CD8-positive, alpha-beta memory T cell (primary cell): ENCODE data around the gene ZFP62. TPM values are rescaled to one million over a fixed set of nuclear protein-coding genes. Genes with fewer than 3 reads are reported as not detected.

Experiments
- CTCF ChIA-PET: fragments of 350-600 bp; sonication (Branson Sonifier 250); formaldehyde crosslinking; loops from one replicate; lab custom pipeline; 2021; ENCODE audit warnings: antibody characterized with exemption; lab: Charles Lee
- POLR2A ChIA-PET: fragments of 350-600 bp; sonication (Branson Sonifier 250); formaldehyde crosslinking; loops from one replicate; lab custom pipeline; 2021; ENCODE audit warnings: antibody characterized with exemption; lab: Charles Lee
- DNase-seq, 5 donors: peaks; one replicate each; pipeline versions ENCODE4 v3.0.0 to v3.0.0-alpha.2; 2020 to 2022; ENCODE audit warnings: mixed read lengths in 1 of 5
- H3K27ac ChIP-seq: one replicate; pipeline ENCODE4 v1.7.0; 2013; ENCODE audit warnings: low read depth, mild to moderate bottlenecking, low read length, moderate library complexity
- H3K27me3 ChIP-seq: 2 replicates; pipeline ENCODE4 v1.7.0; 2013; ENCODE audit warnings: low read length, mild to moderate bottlenecking; ENCODE audit not compliant: insufficient read depth, poor library complexity, severe bottlenecking
- H3K36me3 ChIP-seq: 2 replicates; pipeline ENCODE4 v1.7.0; 2013; ENCODE audit warnings: mild to moderate bottlenecking, low read length, moderate library complexity; ENCODE audit not compliant: insufficient read depth
- H3K4me1 ChIP-seq: 2 replicates; pipeline ENCODE4 v1.7.0; 2013; ENCODE audit warnings: mild to moderate bottlenecking, low read length, moderate library complexity; ENCODE audit not compliant: insufficient read depth
- H3K4me3 ChIP-seq: 2 replicates; pipeline ENCODE4 v1.7.0; 2013; ENCODE audit warnings: mild to moderate bottlenecking, low read length
- H3K9me3 ChIP-seq: 2 replicates; pipeline ENCODE4 v1.7.0; 2013; ENCODE audit warnings: mild to moderate bottlenecking, low read length
- H3K27ac Mint-ChIP-seq, 8 donors: one replicate each; pipeline ENCODE4 v1.8.0; 2020 to 2021; ENCODE audit warnings: mixed read lengths in 8 of 8, mild to moderate bottlenecking in 6 of 8, inconsistent platforms in 3 of 8, moderate library complexity in 3 of 8
- H3K27me3 Mint-ChIP-seq, 2 donors: one replicate each; pipeline ENCODE4 v1.8.0; 2020 to 2021; ENCODE audit warnings: mixed read lengths in 2 of 2, mild to moderate bottlenecking in 1 of 2, moderate library complexity in 1 of 2
- H3K36me3 Mint-ChIP-seq, 3 donors: one replicate each; pipeline ENCODE4 v1.8.0; 2020 to 2021; ENCODE audit warnings: mixed read lengths in 3 of 3, inconsistent platforms in 1 of 3, mild to moderate bottlenecking in 1 of 3
- H3K4me1 Mint-ChIP-seq, 3 donors: one replicate each; pipeline ENCODE4 v1.8.0; 2020 to 2021; ENCODE audit warnings: mixed read lengths in 3 of 3, inconsistent platforms in 1 of 3, mild to moderate bottlenecking in 1 of 3
- H3K4me3 Mint-ChIP-seq, 7 donors: one replicate each; pipeline ENCODE4 v1.8.0; 2020 to 2021; ENCODE audit warnings: mixed read lengths in 7 of 7, mild to moderate bottlenecking in 6 of 7, moderate library complexity in 4 of 7, inconsistent platforms in 2 of 7
- H3K9me3 Mint-ChIP-seq, 5 donors: one replicate each; pipeline ENCODE4 v1.8.0; 2020 to 2022; ENCODE audit warnings: mixed read lengths in 5 of 5, mild to moderate bottlenecking in 3 of 5, moderate library complexity in 2 of 5, inconsistent platforms in 1 of 5
- polyA plus RNA-seq: library from polyadenylated mRNA; unstranded; fragments of 300-500 nt; fragmentation: Illumina TruSeq; gene quantifications from one replicate; pipeline ENCODE4 v1.2.3, GENCODE V29; 2021
- total RNA-seq, 2 experiments: library from RNA; stranded (reverse); gene quantifications; one replicate each; pipeline ENCODE4 v1.2.3, GENCODE V29; 2021

The ZFP62 gene
- total and polyA plus RNA-seq, 3 experiments from 2014 or later = 20.1 to 34.1 (median 27.6) TPM

DNA sequence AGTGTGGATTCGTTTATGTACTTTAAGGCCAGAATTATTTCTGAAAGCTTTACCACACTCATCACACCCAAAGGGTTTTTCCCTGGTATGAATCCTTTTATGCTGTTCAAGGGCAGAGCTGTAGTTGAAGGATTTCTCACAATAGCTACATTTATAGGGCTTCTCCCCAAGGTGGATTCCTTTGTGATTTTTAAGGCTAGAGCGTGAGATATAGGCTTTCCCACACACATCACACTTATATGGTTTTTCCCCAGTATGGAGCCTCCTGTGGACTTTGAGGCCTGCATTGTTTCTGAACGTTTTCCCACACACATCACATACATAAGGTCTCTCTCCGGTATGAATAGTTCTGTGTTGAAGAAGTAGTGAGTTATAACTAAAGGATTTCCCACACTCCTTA is 11.2 kb downstream of the ZFP62 start:
- POLR2A ChIA-PET = interaction anchor here (0.6 to 1.9 kb wide), 2 partner anchors 8 to 18 kb away, joined by 4 to 6 read pairs; no protein-coding TSS in a partner anchor
- Histone ChIP-seq H3K4me1 (no peaks in the 10 kb centered on the region), H3K27ac (no peak overlapping the region), H3K4me3 (no peak overlapping the region), H3K36me3 (peaks cover 26% of the 10 kb centered on the region), H3K9me3 (peaks cover 25% of the 10 kb centered on the region), H3K27me3 (no peaks in the 10 kb centered on the region)
- Mint-ChIP-seq H3K27ac (no peak overlapping the region), H3K9me3 (peaks cover 13 to 34% (median 30%) of the 10 kb centered on the region in 5 donors), H3K4me3 (no peak overlapping the region), H3K36me3 (peaks cover 43 to 66% (median 65%) of the 10 kb centered on the region in 3 donors), H3K4me1 (peaks cover 12 to 24% (median 18%) of the 10 kb centered on the region in 3 donors), H3K27me3 (peaks cover 0 to 2% of the 10 kb centered on the region in 2 donors)
- CTCF ChIA-PET = interaction anchor here (0.8 to 1.4 kb wide), 2 partner anchors 11 to 19 kb away, joined by 3 read pairs; no protein-coding TSS in a partner anchor
- DNase-seq = no peak

DNA sequence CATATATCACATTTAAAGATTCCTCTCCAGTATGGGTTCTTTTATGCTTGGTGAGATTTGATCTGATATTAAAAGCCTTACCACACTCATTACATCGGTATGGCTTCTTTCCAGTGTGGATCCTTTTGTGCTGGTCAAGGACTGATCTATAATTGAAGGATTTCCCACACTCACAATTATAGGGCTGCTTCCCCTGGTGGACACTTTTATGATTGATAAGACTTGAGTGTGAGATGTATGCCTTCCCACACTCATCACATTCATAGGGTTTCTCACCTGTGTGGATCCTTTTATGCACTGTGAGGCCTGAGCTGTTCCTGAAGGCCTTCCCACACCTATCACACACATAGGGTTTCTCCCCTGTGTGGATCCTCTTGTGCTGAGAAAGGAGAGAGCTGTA is 12.2 kb downstream of the ZFP62 start:
- peaks cover 8 to 14% (median 13%) of the 10 kb centered on the region in 3 donors for H3K4me1 Mint-ChIP-seq
- peaks cover 25% of the 10 kb centered on the region for H3K36me3 ChIP-seq
- peaks cover 13 to 34% (median 30%) of the 10 kb centered on the region in 5 donors for H3K9me3 Mint-ChIP-seq
- no peak overlapping the region for H3K4me3 Mint-ChIP-seq
- no peak overlapping the region for H3K27ac ChIP-seq
- H3K27me3 ChIP-seq = no peaks in the 10 kb centered on the region
- H3K4me1 ChIP-seq = no peaks in the 10 kb centered on the region
- peaks cover 36 to 65% (median 60%) of the 10 kb centered on the region in 3 donors for H3K36me3 Mint-ChIP-seq
- DNase-seq = no peak
- ChIA-PET POLR2A (no interaction called here), CTCF (no interaction called here)
- peaks cover 25% of the 10 kb centered on the region for H3K9me3 ChIP-seq
- peaks cover 0 to 2% of the 10 kb centered on the region in 2 donors for H3K27me3 Mint-ChIP-seq
- no peak overlapping the region for H3K4me3 ChIP-seq
- peak overlapping the region in 1 of 8 donors; percentile 2 for H3K27ac Mint-ChIP-seq

DNA sequence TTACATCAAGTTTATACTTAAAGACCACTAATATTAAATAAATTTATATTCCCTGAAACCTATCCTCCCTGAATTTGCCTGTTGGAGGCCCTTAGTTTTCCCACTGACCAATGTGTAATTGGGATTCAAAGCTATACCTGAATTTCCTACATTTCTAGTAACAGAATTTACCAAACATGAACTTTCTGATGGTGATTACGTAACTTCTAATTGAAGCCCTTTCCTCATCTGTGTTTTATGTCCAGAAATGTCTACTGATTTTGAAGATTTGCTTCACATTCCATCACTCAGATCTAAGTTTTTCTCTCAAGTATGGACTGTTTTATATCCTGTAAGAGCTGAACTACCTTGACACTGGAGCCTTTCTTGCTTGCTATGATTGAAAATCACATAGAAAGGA is 12.8 kb downstream of the ZFP62 start:
- peaks cover 13 to 34% (median 30%) of the 10 kb centered on the region in 5 donors for H3K9me3 Mint-ChIP-seq
- Histone ChIP-seq H3K27me3 (no peaks in the 10 kb centered on the region), H3K4me1 (no peaks in the 10 kb centered on the region), H3K36me3 (peaks cover 25% of the 10 kb centered on the region), H3K4me3 (no peak overlapping the region), H3K9me3 (peaks cover 25% of the 10 kb centered on the region), H3K27ac (no peak overlapping the region)
- H3K27me3 Mint-ChIP-seq = peaks cover 0 to 2% of the 10 kb centered on the region in 2 donors
- no peak overlapping the region for H3K4me3 Mint-ChIP-seq
- no peak overlapping the region for H3K27ac Mint-ChIP-seq
- ChIA-PET POLR2A (no interaction called here), CTCF (no interaction called here)
- peaks cover 36 to 65% (median 59%) of the 10 kb centered on the region in 3 donors for H3K36me3 Mint-ChIP-seq
- no peak for DNase-seq
- peaks cover 3 to 12% (median 9%) of the 10 kb centered on the region in 3 donors for H3K4me1 Mint-ChIP-seq

DNA sequence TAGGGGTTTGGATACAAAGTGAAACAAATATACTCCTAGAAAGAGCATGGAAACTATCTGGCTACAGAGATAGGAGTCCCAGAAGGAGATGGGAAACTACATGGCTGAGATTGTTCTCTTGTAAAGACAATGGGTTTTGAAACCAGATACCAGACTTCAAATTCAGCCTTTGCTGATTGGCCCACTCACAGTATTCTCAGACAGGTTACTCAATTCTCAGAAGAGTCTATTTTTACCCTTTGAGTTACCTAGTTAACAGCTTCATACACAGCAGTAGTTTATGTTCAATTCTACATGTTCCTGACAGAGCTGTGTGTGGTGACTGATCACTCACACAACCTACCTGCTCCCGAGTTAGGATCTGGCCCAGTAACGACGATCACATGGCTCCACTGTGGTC is 14.1 kb downstream of the ZFP62 start:
- POLR2A ChIA-PET = interaction anchor here (0.5 kb wide), 1 partner anchor 42 kb away, joined by 3 read pairs; no protein-coding TSS in a partner anchor
- Mint-ChIP-seq H3K36me3 (peaks cover 30 to 58% (median 52%) of the 10 kb centered on the region in 3 donors), H3K4me3 (no peak overlapping the region), H3K4me1 (peaks cover 0 to 4% (median 3%) of the 10 kb centered on the region in 3 donors), H3K27me3 (peaks cover 0 to 2% of the 10 kb centered on the region in 2 donors), H3K27ac (no peak overlapping the region), H3K9me3 (peaks cover 13 to 34% (median 30%) of the 10 kb centered on the region in 5 donors)
- CTCF ChIA-PET = interaction anchor here (1.6 kb wide), 1 partner anchor 14 kb away, joined by 3 read pairs; the partner anchor contains the start of gene ZFP62
- Histone ChIP-seq H3K27me3 (no peaks in the 10 kb centered on the region), H3K4me3 (no peak overlapping the region), H3K27ac (no peak overlapping the region), H3K36me3 (peaks cover 25% of the 10 kb centered on the region), H3K9me3 (peaks cover 25% of the 10 kb centered on the region), H3K4me1 (no peaks in the 10 kb centered on the region)
- no peak for DNase-seq

DNA sequence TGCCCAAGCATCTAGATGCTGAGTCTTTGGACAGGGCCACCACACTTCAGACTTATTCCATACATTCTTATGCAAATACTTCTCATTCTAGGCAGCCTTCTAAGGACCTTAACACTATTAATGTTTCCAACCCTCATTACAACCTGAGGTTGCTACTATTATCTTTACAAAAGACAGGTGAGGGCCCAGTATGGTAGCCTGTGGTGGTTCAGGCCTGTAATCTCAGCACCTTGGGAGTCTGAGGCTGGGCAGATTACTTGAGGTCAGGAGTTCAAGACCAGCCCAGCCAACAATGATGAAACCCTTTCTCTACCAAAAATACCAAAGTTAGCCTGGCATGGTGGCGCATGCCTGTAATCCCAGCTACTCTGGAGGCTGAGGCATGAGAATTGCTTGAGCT is 16.2 kb downstream of the ZFP62 start:
- H3K9me3 Mint-ChIP-seq = peaks cover 0 to 19% (median 15%) of the 10 kb centered on the region in 5 donors
- ChIA-PET POLR2A (no interaction called here), CTCF (interaction anchor here (1.2 to 1.4 kb wide), 2 partner anchors 8 to 22 kb away, joined by 3 read pairs; no protein-coding TSS in a partner anchor)
- H3K36me3 ChIP-seq = peaks cover 7% of the 10 kb centered on the region
- no peaks in the 10 kb centered on the region for H3K27me3 ChIP-seq
- H3K9me3 ChIP-seq = peaks cover 11% of the 10 kb centered on the region
- H3K4me1 ChIP-seq = no peaks in the 10 kb centered on the region
- no peak overlapping the region for H3K27ac ChIP-seq
- no peak for DNase-seq
- H3K27ac Mint-ChIP-seq = no peak overlapping the region
- peaks cover 0 to 2% of the 10 kb centered on the region in 2 donors for H3K27me3 Mint-ChIP-seq
- H3K36me3 Mint-ChIP-seq = peaks cover 11 to 39% (median 31%) of the 10 kb centered on the region in 3 donors
- H3K4me3 ChIP-seq = no peak overlapping the region
- H3K4me3 Mint-ChIP-seq = no peak overlapping the region
- H3K4me1 Mint-ChIP-seq = peaks cover 0 to 4% (median 3%) of the 10 kb centered on the region in 3 donors

DNA sequence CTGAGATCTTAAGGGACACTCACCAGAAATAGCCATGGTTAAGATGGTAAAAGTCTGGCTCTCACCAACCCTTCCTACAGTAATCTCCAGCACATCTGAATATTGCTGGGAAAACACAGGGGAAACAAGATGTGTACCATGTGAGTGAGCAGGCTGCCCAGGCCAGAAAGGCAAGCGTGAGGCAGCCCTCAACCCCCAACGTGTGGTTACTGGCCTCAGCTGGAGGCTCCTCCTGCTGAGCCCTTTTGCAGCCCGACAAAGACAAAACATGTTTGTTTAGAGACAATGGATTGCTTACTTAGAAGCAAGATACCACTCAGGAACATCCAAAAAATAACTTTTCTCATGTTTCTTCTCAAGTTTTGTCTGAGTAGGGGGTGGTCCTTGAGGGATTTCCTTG is 16.6 kb downstream of the ZFP62 start:
- ChIA-PET CTCF (interaction anchor here (1.2 kb wide), 1 partner anchor 22 kb away, joined by 3 read pairs; no protein-coding TSS in a partner anchor), POLR2A (no interaction called here)
- peaks cover 3% of the 10 kb centered on the region for H3K36me3 ChIP-seq
- no peak overlapping the region for H3K27ac ChIP-seq
- peaks cover 7% of the 10 kb centered on the region for H3K9me3 ChIP-seq
- peaks cover 0 to 17% (median 10%) of the 10 kb centered on the region in 5 donors for H3K9me3 Mint-ChIP-seq
- H3K27ac Mint-ChIP-seq = no peak overlapping the region
- peaks cover 8 to 35% (median 27%) of the 10 kb centered on the region in 3 donors for H3K36me3 Mint-ChIP-seq
- no peak overlapping the region for H3K4me3 Mint-ChIP-seq
- H3K4me1 ChIP-seq = no peaks in the 10 kb centered on the region
- DNase-seq = no peak
- H3K4me1 Mint-ChIP-seq = peaks cover 0 to 4% (median 3%) of the 10 kb centered on the region in 3 donors
- H3K4me3 ChIP-seq = no peak overlapping the region
- H3K27me3 ChIP-seq = no peaks in the 10 kb centered on the region
- H3K27me3 Mint-ChIP-seq = peaks cover 0 to 2% of the 10 kb centered on the region in 2 donors

DNA sequence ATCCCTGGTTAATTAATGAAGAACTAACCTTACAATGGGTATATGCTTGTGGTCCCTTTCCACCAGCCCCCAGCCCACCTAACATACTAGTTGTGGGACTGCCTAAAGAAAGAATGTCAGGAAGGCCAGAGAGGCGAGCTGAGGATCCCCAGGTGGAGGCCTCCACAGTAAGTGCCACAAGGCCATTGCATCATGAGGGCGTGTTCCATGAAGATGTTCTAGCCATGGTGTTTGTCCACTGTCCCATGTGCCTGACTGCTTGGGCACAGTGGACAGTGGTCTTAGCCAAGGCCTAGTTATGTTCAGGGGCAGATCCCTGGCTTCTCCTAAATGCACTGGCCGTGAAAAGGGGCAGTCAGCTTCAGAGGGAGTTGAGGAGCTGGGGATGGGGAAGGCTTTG is 21.1 kb downstream of the ZFP62 start:
- peaks cover 5% of the 10 kb centered on the region for H3K4me1 ChIP-seq
- H3K27ac ChIP-seq = no peak overlapping the region
- no peak overlapping the region for H3K4me3 ChIP-seq
- no peaks in the 10 kb centered on the region for H3K27me3 ChIP-seq
- no peaks in the 10 kb centered on the region for H3K9me3 Mint-ChIP-seq
- peaks cover 3 to 16% (median 16%) of the 10 kb centered on the region in 3 donors for H3K4me1 Mint-ChIP-seq
- POLR2A ChIA-PET = interaction anchor here (0.6 to 1.1 kb wide), 3 partner anchors 10 to 1097 kb away, joined by 3 to 7 read pairs (median 4); no protein-coding TSS in a partner anchor
- H3K36me3 Mint-ChIP-seq = peaks cover 4 to 34% (median 11%) of the 10 kb centered on the region in 3 donors
- H3K36me3 ChIP-seq = peaks cover 23% of the 10 kb centered on the region
- no peak for DNase-seq
- CTCF ChIA-PET = interaction anchor here (1.3 kb wide), 1 partner anchor 9 kb away, joined by 4 read pairs; no protein-coding TSS in a partner anchor
- H3K27ac Mint-ChIP-seq = no peak overlapping the region
- H3K4me3 Mint-ChIP-seq = no peak overlapping the region
- no peaks in the 10 kb centered on the region for H3K27me3 Mint-ChIP-seq
- no peaks in the 10 kb centered on the region for H3K9me3 ChIP-seq

DNA sequence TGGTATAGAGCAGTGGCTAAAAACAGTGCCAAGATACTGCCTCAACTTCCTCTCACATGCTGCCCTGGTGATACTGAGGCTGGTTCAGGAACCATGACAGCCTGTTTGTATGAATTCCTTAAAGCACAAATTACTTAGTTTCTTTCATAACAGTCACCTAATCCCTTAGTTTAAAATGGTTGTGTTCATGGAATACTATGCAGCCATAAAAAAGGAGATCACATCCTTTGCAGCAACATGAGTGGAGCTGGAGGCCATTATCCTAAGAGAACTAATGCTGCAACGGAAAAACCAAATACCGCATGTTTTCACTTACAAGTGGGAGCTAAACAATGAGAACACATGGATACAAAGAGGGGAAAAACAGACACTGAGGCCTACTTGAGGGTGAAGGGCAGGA is 21.8 kb downstream of the ZFP62 start:
- no peak for DNase-seq
- Mint-ChIP-seq H3K36me3 (peaks cover 4 to 41% (median 16%) of the 10 kb centered on the region in 3 donors), H3K4me1 (peaks cover 10 to 23% (median 23%) of the 10 kb centered on the region in 3 donors), H3K27me3 (no peaks in the 10 kb centered on the region), H3K4me3 (no peak overlapping the region), H3K27ac (no peak overlapping the region), H3K9me3 (no peaks in the 10 kb centered on the region)
- no peak overlapping the region for H3K4me3 ChIP-seq
- no peak overlapping the region for H3K27ac ChIP-seq
- peaks cover 28% of the 10 kb centered on the region for H3K36me3 ChIP-seq
- peaks cover 11% of the 10 kb centered on the region for H3K4me1 ChIP-seq
- no peaks in the 10 kb centered on the region for H3K27me3 ChIP-seq
- POLR2A ChIA-PET = no interaction called here
- H3K9me3 ChIP-seq = no peaks in the 10 kb centered on the region
- CTCF ChIA-PET = no interaction called here
